Stimulated activated CD4-positive, alpha-beta T cell treated with anti-CD3 and anti-CD28 coated beads, Interleukin-1b, Interleukin-23, amount 100 ng/mL, for 24 hours (primary cell): ENCODE data around the gene IFT43.

Experiments
- DNase-seq, 4 experiments: peaks; one replicate each; pipeline ENCODE4 v3.0.0-alpha.2; 2020; ENCODE audit warnings: low read depth in 4 of 4, low spot score in 1 of 4

IFT43 gene

GRCh38 chr14:76104802-76105355, 119.3 kb downstream of the IFT43 start:
- no peak for DNase-seq

- DNase-seq: no peak
Observed at GRCh38 chr14:76106188-76106587, 120.6 kb downstream of the IFT43 start.

GRCh38 chr14:76109087-76109880, 123.7 kb downstream of the IFT43 start:
- no peak for DNase-seq

- DNase-seq: no peak
Observed at GRCh38 chr14:76112889-76113624, 127.5 kb downstream of the IFT43 start.

DNA sequence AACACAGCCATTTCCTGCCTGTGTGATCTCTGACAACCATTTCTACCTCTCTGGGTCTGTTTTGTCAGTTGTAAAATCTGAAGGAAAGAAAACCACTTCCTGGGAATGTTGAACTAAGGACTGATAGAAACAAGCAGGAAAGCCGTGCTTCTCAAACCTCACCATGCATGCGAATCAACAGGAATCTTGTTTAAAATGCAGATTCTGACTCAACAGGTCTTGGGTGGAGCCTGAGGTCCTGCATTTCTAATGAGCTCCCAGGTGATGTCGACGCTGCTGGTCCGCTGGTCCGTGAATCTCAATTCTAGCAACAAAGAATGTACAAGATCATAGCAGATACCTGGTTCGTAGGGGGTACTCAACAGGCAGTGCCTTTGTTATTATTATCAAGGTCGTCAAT, 128.1 kb downstream of the IFT43 start:
- no peak for DNase-seq

GRCh38 chr14:76115010-76115422, 129.5 kb downstream of the IFT43 start:
- no peak for DNase-seq

DNA sequence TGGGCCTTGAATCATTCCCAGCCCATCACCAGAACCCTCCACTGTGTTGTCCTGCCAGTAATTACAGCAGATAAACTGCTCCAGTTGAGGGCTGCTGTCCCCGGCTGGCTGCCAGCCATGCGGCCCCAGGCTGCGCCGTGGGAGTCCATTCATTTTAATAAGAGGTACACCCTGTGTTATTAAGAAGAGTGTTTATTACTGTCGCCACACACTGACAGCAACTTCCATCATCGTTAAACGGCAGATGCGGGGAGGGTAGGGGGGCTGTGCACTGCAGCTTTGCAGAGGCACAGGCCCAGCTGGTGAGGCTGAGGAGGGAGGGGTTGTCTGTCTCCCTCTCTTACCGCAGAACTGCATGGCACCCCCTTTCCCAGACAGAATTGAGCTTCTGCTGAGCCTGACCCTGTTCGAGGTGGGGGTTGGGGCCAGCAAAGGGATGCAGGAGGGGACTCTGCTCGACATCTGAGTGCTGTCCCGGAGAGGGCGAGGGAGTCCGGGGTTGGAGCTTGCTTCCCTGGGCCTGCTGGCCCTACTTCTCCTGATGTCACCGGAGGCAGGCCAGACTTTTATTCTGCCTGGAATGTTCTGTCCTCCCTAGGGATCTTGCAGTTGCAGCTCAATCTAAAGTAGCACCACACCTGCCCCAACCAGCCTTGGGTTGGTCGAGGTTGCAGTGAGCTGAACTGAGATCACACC, 132.4 kb downstream of the IFT43 start:
- no peak for DNase-seq

- DNase-seq: no peak
Observed at GRCh38 chr14:76118594-76118993, 133.0 kb downstream of the IFT43 start.

DNA sequence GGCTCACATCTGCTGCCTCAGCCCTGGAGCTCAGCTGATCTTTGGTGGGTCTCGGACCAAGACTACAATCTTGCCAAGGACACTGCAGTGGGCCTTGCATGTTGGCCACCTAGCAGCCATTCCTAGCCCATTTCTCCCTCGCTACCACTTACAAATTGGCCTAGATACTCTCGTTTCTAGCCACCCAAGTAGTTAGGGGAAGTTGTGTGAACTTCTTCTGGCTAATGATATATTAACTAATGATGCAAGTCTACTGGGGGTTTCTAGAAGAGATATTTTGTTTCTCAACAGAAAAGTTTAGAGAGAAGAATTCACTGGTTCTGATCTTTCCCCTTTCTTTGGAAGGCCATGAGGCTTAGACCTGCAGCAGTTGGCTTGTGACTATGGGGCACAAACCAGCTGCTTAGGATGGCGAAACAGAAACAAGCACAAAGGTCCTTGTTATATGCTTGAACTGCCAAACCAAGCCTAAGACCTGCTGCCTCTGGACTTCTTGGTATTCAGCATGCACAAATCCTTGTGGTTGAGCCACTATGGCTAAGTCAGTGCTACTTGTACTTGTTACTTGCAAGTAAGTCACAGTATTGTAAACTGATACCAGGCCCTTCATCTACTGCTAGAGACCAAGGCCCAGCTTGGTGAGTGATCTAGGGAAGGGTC, 135.7 kb downstream of the IFT43 start:
- no peak for DNase-seq

GRCh38 chr14:76123426-76124225, 138.1 kb downstream of the IFT43 start:
- no peak for DNase-seq

GRCh38 chr14:76125511-76125910, 139.9 kb downstream of the IFT43 start:
- no peak for DNase-seq

DNA sequence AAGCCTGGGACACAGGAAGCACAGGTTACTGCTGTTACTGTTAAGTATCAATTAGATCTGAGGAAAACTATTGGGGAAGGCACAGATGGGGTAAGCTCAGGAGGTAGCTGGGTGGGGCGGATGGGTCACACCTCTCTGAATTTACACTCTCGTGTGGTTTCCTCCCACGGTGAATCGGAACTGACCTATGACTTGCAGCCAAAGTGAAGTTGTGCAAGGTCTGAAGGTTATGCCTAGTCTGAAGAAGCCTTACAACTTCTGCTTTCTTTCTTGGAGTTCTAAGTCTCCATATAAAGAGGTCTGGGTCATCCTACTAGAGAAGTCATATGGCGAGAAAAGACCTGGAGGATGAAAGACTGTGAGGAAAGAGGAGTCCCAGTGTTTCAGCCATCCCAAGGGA, 140.5 kb downstream of the IFT43 start:
- no peak for DNase-seq

DNA sequence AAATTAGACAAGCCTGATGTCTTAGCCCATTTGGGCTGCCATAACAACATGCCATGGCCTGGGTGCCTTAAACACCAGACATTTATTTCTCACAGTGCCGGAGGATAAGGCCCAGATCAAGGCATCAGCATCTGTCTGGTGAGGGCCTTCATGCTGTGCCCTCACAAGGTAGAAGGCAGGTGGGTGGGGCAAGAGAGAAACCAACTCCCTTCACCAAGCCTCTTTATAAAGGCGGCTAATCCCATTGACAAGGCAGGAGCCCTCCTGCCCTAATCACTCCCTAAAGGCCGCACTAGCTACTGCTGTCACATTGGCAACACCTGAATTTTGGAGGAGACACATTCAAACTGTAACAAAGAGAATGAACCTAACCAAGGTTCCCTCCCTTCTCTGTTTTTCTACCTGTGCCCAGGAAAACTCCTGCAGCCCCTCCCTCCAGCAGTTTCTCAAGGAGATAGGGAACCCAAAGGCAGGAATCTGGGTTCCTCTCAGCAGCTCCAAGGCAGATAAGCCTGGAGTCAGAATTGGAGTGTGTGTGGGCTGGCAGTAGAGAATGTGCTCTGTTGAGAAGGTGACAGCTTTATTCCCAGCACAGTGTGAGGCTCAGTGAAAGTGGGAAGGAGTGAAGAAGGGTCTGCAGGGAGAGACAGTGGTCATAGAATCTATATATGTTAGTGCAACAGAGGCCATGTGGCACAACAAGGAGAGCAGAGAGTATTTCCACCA, 144.5 kb downstream of the IFT43 start:
- DNase-seq: no peak

- DNase-seq: no peak
Observed at GRCh38 chr14:76131071-76131965, 145.8 kb downstream of the IFT43 start.

GRCh38 chr14:76133103-76133502, 147.5 kb downstream of the IFT43 start:
- no peak for DNase-seq
